Mononuclear cell (primary cell): ENCODE data around the gene CDH4. TPM values are rescaled to one million over a fixed set of nuclear protein-coding genes. Genes with fewer than 3 reads are reported as not detected.

Source experiments
- H3K27me3 ChIP-seq: 2 replicates; pipeline ENCODE4 v1.6.0; 2011; ENCODE audit warnings: low read length, control low read depth; ENCODE audit not compliant: insufficient read depth
- H3K4me1 ChIP-seq: 2 replicates; pipeline ENCODE4 v1.5.1; 2011; ENCODE audit warnings: mild to moderate bottlenecking, low read length, control low read depth; ENCODE audit not compliant: insufficient read depth
- H3K4me3 ChIP-seq: 2 replicates; pipeline ENCODE4 v1.5.1; 2011; ENCODE audit warnings: mild to moderate bottlenecking, low read length, moderate library complexity
- H3K9me3 ChIP-seq: 2 replicates; pipeline ENCODE4 v1.5.1; 2011; ENCODE audit warnings: low read depth, mild to moderate bottlenecking, control low read depth, low read length
- total RNA-seq: library from RNA; depleted of rRNA; stranded (reverse); fragments of >200 nt; gene quantifications from one replicate; pipeline ENCODE4 v1.2.3, GENCODE V29; 2012

CDH4 gene
- total RNA-seq, 1 donor, result under 0.01 TPM

DNA sequence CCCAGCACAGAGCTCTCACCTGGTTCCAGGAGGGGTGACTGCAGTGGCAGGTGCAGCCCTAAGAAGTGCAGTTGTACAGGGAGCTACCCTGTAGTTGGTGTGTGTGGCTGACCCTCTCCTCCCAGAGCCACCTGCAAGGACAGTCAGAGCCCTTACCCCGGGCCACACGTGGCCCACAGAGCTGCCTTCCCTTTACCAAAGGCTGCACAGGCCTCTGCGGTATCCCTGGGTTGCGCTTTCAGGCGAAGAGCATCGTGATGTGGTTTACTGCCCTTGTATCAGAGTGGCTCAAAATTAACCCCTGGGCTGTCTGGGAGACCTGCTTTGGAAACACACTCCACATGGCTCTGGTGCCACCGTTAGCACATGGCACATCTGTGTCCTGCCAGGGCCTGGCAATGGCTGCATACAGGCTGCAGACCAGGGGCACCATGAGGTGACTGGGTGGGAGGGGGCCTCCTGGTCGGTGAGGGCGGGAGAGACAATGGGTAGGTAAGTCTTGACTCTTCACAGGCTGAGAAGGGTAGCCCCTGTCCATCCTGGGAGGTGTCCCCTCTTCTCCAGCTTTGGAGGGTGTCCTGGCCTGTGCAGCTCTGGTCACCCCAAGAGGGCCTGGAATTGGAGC lies 81.5 kb downstream of the CDH4 start:
- no peaks in the 10 kb centered on the region for H3K27me3 ChIP-seq
- H3K4me1 ChIP-seq, result no peaks in the 10 kb centered on the region
- H3K4me3 ChIP-seq, result no peak overlapping the region
- no peaks in the 10 kb centered on the region for H3K9me3 ChIP-seq

DNA sequence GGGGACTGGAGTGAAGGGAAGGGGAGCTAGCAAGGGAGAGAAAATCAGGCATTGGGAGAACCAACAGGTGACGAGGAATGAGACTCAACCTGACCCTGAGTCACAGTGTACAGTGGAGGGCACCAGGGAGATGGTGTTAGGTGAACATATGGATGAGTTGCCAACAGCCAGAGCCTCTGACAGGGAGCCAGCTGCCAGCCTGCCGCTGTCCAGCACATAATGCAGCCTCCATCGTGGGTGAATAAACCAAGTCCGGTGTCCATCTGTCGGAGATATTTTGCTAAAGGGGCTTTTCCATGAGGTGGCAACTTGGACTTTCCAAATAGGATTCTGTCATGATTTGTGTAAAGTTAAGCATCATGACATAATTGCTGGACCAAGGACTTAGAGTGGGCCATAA lies 88.1 kb downstream of the CDH4 start:
- Histone ChIP-seq H3K9me3 (no peaks in the 10 kb centered on the region), H3K27me3 (no peaks in the 10 kb centered on the region), H3K4me3 (no peak overlapping the region)

DNA sequence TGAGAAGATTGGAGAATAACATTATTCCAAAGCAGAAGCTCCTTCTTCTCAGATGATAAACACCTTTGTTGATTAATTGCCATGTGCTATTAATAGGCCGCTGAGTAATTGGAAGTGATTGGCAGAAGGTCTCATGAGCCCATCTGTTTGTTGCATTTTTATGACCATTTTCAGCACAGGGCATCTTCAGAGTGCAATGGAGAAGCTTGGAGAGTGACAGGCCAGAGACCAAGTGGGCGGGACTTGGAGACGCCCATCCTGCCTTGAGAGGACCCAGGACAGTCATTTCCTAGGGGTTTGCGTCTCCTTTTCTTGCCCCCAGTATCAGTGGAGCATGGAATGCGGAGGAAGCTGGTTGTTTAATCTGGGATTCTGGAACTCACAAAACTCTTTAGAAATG lies 89.5 kb downstream of the CDH4 start:
- no peak overlapping the region for H3K4me3 ChIP-seq
- H3K9me3 ChIP-seq, result no peaks in the 10 kb centered on the region
- no peaks in the 10 kb centered on the region for H3K4me1 ChIP-seq
- no peaks in the 10 kb centered on the region for H3K27me3 ChIP-seq

More for the DNA sequence above, 88.1 kb downstream of the CDH4 start:
- no peaks in the 10 kb centered on the region for H3K4me1 ChIP-seq

DNA sequence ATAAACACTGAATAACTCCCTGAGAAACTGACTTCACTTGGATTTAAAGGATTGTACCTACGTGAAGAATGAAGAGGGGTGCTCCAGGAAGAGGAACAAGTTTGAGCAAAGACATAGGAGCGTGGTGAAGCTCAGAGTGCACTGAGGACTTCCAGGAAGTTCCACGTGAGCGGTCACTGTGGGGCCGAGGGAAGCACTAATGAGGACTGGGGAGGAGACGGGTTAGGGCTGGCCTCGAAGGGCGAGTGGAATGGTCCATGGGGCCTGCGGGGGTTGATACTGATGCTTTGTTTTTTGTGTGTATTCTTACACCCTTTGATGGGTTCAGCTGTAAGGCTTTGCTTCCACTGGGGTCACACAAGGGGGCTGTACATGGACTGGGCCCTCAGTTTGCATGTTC lies 91.9 kb downstream of the CDH4 start:
- Histone ChIP-seq H3K4me3 (no peak overlapping the region), H3K9me3 (no peaks in the 10 kb centered on the region), H3K4me1 (no peaks in the 10 kb centered on the region), H3K27me3 (no peaks in the 10 kb centered on the region)

DNA sequence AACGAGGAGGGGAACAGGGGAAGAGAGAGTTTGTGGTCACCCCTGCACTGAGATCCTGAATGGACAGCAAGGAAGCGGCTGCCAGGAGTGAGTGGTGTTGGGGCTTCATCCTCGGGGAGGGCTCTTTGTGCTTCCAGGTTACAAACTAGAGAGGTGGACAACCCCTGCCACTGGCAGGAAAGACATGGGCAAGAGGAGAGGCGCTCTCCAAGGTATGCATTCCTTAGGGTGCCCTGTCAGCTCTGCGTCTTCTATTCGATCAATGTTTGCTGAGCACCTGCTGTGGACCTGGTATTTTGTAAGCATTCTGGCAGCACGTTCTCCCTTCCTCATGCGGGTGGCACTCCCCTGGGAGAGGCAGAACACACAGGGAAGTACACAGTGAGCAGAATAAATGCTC lies 93.6 kb downstream of the CDH4 start:
- Histone ChIP-seq H3K27me3 (no peaks in the 10 kb centered on the region), H3K9me3 (no peaks in the 10 kb centered on the region), H3K4me1 (no peaks in the 10 kb centered on the region), H3K4me3 (no peak overlapping the region)

DNA sequence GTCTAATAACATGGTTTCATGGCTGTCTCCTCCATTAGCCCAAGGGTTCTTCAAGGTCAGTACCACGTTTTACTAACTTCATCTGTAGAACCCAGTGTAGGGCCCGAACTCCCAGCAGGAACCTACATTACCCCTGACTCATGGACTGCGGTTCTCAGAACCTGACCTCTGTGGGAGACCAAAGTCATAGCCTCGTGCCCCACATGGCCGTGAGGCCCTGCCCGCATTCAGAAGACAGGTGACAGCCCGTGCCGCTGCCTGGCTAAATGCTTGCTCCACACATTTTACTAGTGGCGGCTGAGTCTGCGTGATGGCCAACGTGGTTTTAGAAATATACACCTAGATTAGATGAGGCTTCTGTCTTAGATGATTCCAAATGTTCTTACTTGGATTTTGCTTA lies 94.9 kb downstream of the CDH4 start:
- Histone ChIP-seq H3K4me3 (no peak overlapping the region), H3K9me3 (no peaks in the 10 kb centered on the region), H3K27me3 (no peaks in the 10 kb centered on the region), H3K4me1 (no peaks in the 10 kb centered on the region)

DNA sequence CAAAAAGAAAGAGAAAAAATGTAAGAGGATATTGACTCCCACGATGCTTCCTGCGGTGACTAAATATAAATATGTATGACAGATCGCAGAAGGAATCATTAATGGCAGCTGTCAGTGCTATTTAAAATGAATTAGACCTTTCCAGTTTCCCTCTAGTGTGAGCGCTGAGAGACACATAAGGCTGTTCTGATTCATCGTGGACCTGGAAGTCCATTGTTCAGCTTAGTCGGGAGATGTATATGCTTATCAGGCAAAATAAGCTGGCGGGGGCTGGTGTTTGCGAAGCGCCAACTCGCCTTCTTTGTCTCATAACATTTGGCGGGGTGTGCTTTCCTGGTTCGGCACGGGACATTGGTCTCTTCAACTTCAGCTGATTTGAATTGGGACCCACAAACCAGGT lies 95.4 kb downstream of the CDH4 start:
- H3K9me3 ChIP-seq, result no peaks in the 10 kb centered on the region
- H3K27me3 ChIP-seq, result no peaks in the 10 kb centered on the region
- no peaks in the 10 kb centered on the region for H3K4me1 ChIP-seq
- H3K4me3 ChIP-seq, result no peak overlapping the region

DNA sequence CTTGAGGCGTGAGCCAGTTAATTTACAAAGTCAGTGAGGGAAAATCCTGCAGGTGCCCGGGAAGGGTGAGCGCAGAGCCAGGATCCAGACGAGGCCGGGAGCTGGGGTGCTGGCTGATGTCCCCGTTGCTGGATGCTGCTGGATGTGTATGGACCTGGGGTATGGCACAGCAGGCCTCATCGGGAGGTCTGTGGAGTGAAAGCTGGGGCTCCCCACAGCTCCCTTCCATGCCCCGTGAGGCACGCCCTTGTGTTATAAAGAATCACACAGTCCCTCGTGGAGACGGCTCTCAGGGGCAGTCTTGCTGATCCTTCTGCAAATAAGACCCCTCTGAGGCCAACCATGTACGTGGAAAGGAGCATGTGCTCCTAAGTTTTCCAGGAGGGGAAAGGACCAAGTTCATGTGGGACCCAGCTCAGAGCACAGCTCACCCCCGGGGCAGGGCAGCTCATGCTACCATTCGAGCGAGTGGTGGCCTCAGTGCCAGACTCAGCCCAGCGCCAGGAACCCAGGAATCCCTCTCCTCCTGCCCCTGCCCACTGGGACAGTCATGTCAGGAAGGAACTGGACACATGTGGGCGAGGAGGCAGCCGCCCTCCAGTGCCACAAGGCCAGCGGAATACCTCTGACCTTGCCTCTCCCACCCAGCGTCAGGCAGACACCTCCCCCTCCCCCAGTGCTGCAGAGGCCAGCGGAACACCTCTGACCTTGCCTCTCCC lies 97.5 kb downstream of the CDH4 start:
- Histone ChIP-seq H3K9me3 (no peaks in the 10 kb centered on the region), H3K4me3 (no peak overlapping the region), H3K27me3 (no peaks in the 10 kb centered on the region), H3K4me1 (no peaks in the 10 kb centered on the region)

DNA sequence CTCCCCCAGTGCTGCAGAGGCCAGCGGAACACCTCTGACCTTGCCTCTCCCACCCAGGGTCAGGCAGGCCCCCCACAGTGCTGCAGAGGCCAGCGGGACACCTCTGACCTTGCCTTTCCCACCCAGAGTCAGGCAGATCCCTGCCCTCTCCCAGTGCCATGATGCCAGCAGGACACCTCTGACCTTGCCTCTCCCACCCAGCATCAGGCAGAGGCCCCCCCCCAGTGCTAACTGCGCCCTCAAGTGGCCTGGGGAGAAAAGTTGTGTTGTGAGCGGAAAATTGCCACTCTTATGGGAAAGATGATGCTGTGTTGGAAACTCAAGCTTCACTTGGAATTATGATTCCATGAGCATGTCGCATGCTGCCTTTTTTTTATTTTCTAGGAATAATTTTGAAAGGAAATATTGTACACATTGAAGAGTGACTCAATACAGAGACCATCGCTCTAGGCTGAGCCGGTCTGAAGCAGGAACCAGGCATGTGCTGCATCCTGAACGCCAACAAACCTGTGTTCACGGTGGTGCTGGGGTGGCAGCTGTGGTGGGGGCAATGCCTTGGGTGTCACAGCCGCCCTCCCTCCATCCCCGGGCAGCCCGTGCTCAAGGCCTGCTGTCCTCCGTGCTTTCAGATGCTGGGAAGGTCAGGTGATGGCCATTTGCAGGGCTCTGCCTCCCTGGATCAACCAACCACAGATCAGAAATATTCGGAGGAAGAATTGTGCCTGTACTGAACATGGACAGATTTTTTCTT lies 98.6 kb downstream of the CDH4 start:
- H3K9me3 ChIP-seq, result no peaks in the 10 kb centered on the region
- no peak overlapping the region for H3K4me3 ChIP-seq
- no peaks in the 10 kb centered on the region for H3K4me1 ChIP-seq
- H3K27me3 ChIP-seq, result no peaks in the 10 kb centered on the region

DNA sequence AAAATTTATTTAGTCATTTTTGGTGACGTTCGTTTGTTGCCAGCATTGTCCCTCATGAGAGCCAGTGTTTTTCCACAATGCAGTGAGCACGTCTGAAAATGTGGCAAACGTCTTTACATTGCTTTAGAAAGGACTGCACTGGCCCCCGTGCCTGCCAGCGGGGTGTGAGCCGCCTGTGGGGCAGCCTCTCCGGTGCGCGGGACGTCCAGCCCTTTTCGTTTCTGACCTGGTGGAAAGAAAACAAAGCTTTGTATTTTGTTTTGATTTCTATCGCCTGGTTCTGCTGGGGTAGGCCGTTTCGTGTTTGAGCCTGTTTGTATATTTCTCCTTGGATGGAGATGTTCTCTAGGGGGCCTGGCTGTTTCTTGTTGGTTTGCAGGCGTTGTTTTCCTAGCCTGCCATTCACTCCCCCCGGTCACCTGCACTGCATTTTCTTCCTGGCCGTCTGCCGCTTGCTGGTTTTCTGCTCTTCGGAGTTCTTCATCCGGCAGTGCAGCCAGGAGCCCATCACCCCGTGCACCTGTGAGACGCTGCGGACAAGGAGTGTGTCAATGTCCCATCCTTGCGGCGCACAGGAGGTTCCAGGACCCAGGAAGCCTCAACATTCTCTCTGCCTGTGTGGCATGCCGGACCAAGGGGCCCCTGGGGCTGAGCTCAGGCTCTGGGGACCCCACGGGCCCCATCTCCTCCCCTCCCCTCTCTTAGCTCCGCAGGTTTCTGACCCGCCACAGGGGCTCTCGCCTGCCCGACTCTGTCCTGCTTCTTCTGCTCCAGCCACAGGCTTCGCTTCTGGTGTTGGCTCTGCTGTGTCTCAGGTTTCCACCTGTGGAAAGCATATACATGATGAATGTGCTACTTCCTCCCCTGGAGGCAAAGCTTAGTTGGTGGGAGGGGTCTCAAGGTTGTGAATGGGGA lies 100.5 kb downstream of the CDH4 start:
- no peaks in the 10 kb centered on the region for H3K9me3 ChIP-seq
- no peaks in the 10 kb centered on the region for H3K27me3 ChIP-seq
- no peaks in the 10 kb centered on the region for H3K4me1 ChIP-seq
- H3K4me3 ChIP-seq, result no peak overlapping the region

DNA sequence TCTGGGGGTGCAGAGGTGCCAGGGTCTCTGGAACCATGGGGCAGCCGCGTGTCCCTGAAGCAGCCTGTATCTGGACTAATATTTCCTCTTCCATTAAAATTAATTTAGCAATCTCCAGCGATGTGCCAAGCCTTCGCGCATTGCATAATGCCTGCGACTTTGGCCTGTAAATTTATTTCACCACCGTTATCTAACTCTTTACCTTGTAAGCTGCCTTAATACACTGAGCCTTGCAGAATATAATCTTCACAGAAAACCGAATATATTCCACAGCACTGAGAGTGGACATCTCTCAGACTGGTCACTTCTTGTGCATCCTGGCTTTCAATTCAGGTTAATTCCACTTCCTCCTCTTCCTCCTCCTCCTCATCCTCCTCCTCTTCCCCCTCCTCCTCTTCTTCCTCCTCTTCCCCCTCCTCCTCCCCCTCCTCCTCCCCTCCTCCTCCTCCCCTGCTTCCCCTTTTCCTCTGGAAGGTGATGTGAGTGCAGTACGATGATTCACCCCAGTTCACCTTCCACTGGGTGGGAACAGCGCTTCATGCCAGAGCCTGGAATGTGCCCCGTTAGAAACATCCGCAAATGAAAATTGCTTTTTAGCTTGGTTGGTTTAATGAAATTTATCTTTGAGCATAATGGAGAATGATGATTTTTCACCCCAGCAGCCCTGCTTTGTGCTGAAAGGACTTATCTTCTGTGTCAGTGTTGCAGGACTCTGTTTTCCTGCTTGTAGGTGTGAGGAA lies 101.4 kb downstream of the CDH4 start:
- Histone ChIP-seq H3K4me3 (no peak overlapping the region), H3K4me1 (no peaks in the 10 kb centered on the region), H3K9me3 (no peaks in the 10 kb centered on the region), H3K27me3 (no peaks in the 10 kb centered on the region)

DNA sequence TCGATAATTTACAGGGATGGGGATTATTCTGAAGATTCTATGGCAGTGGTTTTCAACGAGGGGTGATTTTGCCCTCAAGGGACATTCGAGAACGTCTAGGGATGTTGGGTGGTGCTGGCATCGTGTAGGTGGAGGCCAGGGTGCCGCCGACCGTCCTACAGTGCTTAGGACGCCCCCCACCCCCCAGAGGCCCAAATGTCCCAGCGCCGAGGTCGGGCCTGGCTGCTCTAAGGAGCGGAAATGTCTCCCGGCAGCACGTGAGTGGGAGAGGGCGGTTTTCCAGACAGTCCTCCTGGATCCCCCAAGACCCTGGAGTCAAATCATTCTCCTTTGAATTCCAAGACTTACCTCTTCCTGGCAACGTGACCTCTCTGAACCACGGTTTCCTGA lies 101.9 kb downstream of the CDH4 start:
- no peak overlapping the region for H3K4me3 ChIP-seq
- H3K4me1 ChIP-seq, result no peaks in the 10 kb centered on the region
- no peaks in the 10 kb centered on the region for H3K9me3 ChIP-seq
- no peaks in the 10 kb centered on the region for H3K27me3 ChIP-seq

DNA sequence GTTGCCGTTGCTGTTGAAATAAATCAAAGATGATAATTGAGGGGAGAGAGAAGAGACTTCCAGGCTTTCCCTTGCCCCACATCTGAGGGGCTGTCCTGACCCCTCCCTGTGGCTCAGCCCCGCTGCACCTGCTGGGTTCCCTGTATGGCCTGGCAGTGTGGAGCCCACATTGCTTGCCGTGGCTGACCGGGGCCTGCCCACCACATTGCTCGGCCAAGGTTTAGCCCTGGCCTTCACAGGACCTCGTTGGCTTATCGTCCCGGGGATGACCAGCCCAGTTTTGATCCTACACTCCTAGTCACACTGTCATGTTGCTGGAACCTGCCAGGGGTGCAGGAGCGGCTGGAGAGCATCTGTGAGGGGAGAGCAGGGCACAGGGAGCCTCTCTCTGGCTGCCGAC lies 102.4 kb downstream of the CDH4 start:
- Histone ChIP-seq H3K27me3 (no peaks in the 10 kb centered on the region), H3K4me1 (no peaks in the 10 kb centered on the region), H3K9me3 (no peaks in the 10 kb centered on the region), H3K4me3 (no peak overlapping the region)

DNA sequence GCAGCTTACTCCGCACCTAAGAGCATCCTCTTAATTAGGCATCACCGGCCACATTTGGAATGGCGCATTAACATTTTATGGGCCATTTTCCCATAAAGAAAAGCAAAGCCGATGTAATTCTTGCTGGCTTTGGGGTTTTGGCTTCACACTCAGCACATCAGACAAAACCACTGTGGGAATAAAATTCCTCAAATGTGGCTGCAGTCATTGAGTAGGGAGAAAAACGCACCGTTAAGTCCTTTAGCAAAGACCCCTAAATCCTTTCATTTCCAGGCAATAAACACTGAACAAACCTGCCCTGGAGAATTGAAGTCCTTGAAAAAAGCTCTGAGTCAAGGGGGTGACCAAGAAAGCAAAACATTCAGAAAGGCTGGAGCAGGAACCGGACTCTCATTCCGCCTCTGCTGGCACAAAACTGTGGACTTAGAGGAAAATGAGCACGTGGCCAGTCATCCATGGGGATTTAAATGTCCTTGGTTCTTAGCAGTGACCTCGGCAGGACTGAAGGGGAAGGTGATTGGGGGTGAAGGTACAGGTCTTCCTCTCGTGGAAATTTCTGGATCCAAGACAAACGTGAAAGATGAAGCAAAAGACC lies 102.9 kb downstream of the CDH4 start:
- Histone ChIP-seq H3K27me3 (no peaks in the 10 kb centered on the region), H3K9me3 (no peaks in the 10 kb centered on the region), H3K4me1 (no peaks in the 10 kb centered on the region), H3K4me3 (no peak overlapping the region)
